Mucosa of descending colon (tissue), 3 donors: ENCODE results near the gene SHC3. TPM values are rescaled to one million over a fixed set of nuclear protein-coding genes. Genes with fewer than 3 reads are reported as not detected.

Source experiments
- ATAC-seq: fragments of 200-7000 bp; cut with Tn5 transposase; one replicate; pipeline ENCODE4 v1.9.1; 2020; ENCODE audit warnings: mild to moderate bottlenecking, moderate library complexity
- DNase-seq, 3 donors: peaks; one replicate each; pipeline ENCODE4 v3.0.0-alpha.2; 2020
- H3K36me3 ChIP-seq: fragments of 200-600 bp; one replicate; pipeline ENCODE4 v1.8.0; 2021; ENCODE audit warnings: low read depth, mild to moderate bottlenecking
- H3K4me1 ChIP-seq: fragments of 200-600 bp; one replicate; pipeline ENCODE4 v1.8.0; 2021; ENCODE audit warnings: low read depth, mild to moderate bottlenecking
- H3K4me3 ChIP-seq: fragments of 200-600 bp; one replicate; pipeline ENCODE4 v1.8.0; 2021; ENCODE audit warnings: mild to moderate bottlenecking
- H3K9me3 ChIP-seq: fragments of 200-600 bp; one replicate; pipeline ENCODE4 v1.8.0; 2021; ENCODE audit warnings: mild to moderate bottlenecking
- intact Hi-C, 2 donors: fragments of 100-400 bp; cut with DNase I in 1 of 2; cut with micrococcal nuclease in 1 of 2; formaldehyde crosslinking; loops; one replicate each; pipeline versions ENCODE4 v1.11.0 to v1.11.1; 2022; cut with DNase I, micrococcal nuclease
- total RNA-seq, 3 donors: library from RNA; stranded (reverse); fragmentation: NEBNext Ultra II Directional in 2 of 3; extraction: Animal tissue kit (Norgen Biotek cat#: 25700) in 2 of 3; gene quantifications; one replicate each; pipeline versions ENCODE4 v1.2.1 to v1.2.4, GENCODE V29; 2021 to 2023
- TF ChIP-seq, protein P1 (sequence below): fragments of 200-600 bp; IDR thresholded peaks from one replicate; pipeline ENCODE4 v1.8.0; 2022; ENCODE audit warnings: antibody characterized with exemption, mild to moderate bottlenecking
- donor health status: DM: no; HTN: no; CAD: no; lungs with moderate emphysema.
- donor health status: DM: no; HTN: no; CAD: no.
- donor health status: DM: no; HTN: yes; CAD: no.

SHC3 gene
- total RNA-seq, 3 donors from 2014 or later, result 0.35 to 4.8 (median 1.5) TPM

DNA sequence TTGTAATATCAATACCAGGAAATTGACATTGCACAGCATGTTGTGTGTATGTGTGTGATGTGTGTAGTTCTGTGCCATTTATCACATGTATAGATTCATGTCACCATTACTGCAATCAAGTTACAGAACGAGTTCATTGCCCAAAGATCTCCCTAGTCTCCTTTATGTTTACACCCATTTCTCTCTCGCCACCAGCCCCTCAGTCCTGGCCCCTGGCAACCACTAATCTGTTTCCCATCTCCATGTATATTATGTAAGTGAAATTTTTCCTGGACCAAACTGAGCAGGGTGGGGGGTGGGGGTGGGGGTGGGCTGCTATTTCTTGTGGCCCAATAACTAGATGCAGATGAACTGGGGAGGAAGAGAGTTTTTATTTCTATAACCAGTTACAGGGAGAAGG is 198.8 kb downstream of the SHC3 start:
- no peaks in the 10 kb centered on the region for H3K4me1 ChIP-seq
- no peak for DNase-seq
- intact Hi-C loops, result no loop called here
- no peaks in the 10 kb centered on the region for H3K9me3 ChIP-seq
- no peak overlapping the region for H3K4me3 ChIP-seq
- ATAC-seq, result no peak
- H3K36me3 ChIP-seq, result no peaks in the 10 kb centered on the region
- TF ChIP-seq, protein P1, sequence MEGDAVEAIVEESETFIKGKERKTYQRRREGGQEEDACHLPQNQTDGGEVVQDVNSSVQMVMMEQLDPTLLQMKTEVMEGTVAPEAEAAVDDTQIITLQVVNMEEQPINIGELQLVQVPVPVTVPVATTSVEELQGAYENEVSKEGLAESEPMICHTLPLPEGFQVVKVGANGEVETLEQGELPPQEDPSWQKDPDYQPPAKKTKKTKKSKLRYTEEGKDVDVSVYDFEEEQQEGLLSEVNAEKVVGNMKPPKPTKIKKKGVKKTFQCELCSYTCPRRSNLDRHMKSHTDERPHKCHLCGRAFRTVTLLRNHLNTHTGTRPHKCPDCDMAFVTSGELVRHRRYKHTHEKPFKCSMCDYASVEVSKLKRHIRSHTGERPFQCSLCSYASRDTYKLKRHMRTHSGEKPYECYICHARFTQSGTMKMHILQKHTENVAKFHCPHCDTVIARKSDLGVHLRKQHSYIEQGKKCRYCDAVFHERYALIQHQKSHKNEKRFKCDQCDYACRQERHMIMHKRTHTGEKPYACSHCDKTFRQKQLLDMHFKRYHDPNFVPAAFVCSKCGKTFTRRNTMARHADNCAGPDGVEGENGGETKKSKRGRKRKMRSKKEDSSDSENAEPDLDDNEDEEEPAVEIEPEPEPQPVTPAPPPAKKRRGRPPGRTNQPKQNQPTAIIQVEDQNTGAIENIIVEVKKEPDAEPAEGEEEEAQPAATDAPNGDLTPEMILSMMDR, result no peak

DNA sequence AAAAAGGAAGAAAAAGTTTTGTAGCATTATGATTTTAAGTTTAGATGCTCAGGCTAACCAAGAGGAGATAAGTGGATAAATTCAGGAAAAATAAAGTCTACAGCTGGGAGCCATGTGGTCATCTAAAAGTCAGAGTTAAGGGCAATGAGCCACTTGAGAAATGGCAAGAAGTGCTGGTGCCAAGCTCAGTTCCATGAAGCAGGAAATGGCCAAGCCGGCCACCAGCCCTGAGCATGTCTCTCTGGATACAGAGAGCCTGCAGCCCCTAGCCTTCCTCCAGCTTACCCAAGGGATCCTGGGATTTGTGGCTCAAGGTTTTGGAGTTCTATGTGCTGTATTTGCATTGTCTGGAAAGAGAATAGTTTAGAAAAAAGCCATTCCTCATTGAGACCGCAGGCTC is 199.6 kb downstream of the SHC3 start:
- DNase-seq, result no peak
- intact Hi-C loops, result no loop called here

DNA sequence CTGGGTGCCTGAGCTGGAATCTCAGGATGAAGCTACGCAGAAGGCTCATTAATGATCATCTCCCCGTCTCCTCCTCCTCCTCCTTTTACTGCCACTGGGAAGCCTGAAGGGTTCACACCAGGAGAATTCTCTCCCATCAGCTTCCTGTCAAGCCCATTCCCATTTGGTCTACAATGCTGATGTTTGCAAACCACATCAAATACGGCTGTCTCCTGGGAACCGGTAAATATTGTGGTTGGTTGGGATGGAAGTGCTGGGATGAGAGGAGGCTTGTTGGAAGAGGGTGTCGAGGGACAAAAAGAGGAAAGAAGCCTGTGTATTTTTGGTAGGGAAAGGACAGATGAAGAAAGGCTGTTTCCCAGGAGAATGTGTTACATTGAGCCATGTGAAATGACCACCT is 200.6 kb downstream of the SHC3 start:
- TF ChIP-seq, protein P1, result no peak
- intact Hi-C loops, result no loop called here
- H3K4me3 ChIP-seq, result no peak overlapping the region
- no peaks in the 10 kb centered on the region for H3K4me1 ChIP-seq
- H3K9me3 ChIP-seq, result no peaks in the 10 kb centered on the region
- DNase-seq (no peak), ATAC-seq (no peak)
- no peaks in the 10 kb centered on the region for H3K36me3 ChIP-seq

More for the DNA sequence above, 199.6 kb downstream of the SHC3 start:
- H3K9me3 ChIP-seq, result no peaks in the 10 kb centered on the region
- no peaks in the 10 kb centered on the region for H3K4me1 ChIP-seq
- TF ChIP-seq, protein P1, result no peak
- H3K4me3 ChIP-seq, result no peak overlapping the region
- no peaks in the 10 kb centered on the region for H3K36me3 ChIP-seq
- ATAC-seq, result no peak

DNA sequence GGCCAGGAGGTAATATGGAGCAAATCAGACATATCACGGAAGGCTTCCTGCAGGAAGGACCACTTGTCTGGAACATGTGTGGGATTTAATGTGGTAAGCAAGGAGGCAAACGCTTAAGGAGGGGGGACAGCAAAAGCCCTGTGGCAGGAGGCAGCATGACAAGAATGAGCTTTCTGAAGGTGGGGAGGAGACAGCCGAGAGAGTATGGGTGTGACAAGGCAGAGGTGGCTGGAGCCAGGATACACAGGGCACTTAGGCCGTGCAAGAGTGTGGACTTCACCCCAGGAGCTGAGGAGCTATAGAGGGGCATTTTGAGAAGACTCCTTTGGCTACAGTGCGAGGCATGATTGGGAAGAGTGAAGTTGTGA is 201.7 kb downstream of the SHC3 start:
- Histone ChIP-seq H3K4me3 (no peak overlapping the region), H3K4me1 (no peaks in the 10 kb centered on the region), H3K9me3 (no peaks in the 10 kb centered on the region), H3K36me3 (no peaks in the 10 kb centered on the region)
- DNase-seq (no peak), ATAC-seq (no peak)
- TF ChIP-seq, protein P1, result no peak
- intact Hi-C loops, result no loop called here

DNA sequence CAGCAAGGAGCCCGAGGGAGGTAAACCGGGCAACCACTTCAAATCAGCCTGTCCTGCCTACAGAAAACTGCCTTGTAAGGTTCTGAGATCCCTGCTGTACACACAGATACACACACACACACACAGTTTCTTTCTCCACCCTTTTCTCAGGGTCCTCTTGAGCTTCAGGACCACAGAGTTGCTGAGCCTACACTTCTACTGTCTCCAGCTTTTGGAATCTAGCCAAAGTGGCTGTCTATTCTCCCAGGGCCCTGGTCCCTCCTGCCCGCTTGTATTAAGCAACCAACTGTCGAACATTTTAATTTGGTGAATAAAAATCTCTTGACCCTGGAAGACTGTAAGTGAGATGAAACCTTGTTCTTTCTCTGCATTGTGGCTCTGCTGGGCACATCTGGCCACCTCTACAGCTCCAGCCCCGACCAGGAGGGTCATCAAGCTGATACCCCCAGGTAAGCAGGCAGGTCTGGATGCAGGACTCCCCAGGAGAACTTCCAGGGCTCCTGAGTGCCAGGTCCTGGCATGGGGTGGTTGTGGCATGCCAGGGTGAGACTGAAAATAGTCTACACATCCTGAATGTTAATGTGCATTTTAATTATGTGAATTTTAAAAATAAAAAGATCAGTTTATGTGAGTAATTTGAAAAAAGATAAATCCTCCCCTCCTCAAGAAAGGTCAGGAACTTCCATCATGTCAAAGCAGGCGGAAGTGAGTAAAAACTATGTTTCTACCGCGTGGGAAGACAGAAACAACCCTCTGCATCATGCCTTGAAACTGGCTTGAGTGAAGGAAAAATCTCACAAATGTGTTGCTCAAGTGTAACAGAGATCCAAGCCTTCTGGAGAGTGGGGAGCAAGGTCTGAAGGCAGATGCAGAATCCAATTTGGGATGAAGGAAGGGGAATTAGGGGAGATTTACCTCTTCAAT is 202.4 kb downstream of the SHC3 start:
- ATAC-seq (no peak), DNase-seq (no peak)
- TF ChIP-seq, protein P1, result no peak
- intact Hi-C loops, result no loop called here
- Histone ChIP-seq H3K9me3 (no peaks in the 10 kb centered on the region), H3K36me3 (no peaks in the 10 kb centered on the region), H3K4me3 (no peak overlapping the region), H3K4me1 (no peaks in the 10 kb centered on the region)
